Mucosa of descending colon (tissue), 3 donors: Measurements from ENCODE around the gene FITM1. TPM values are rescaled to one million over a fixed set of nuclear protein-coding genes. Genes with fewer than 3 reads are reported as not detected.
A peak's percentile ranks its signal among the peaks of the same experiment; 100 is the strongest.

ENCODE experiments used
- ATAC-seq: fragments of 200-7000 bp; cut with Tn5 transposase; one replicate; pipeline ENCODE4 v1.9.1; 2020; ENCODE audit warnings: mild to moderate bottlenecking, moderate library complexity
- DNase-seq, 3 donors: peaks; one replicate each; pipeline ENCODE4 v3.0.0-alpha.2; 2020
- H3K36me3 ChIP-seq: fragments of 200-600 bp; one replicate; pipeline ENCODE4 v1.8.0; 2021; ENCODE audit warnings: low read depth, mild to moderate bottlenecking
- H3K4me1 ChIP-seq: fragments of 200-600 bp; one replicate; pipeline ENCODE4 v1.8.0; 2021; ENCODE audit warnings: low read depth, mild to moderate bottlenecking
- H3K4me3 ChIP-seq: fragments of 200-600 bp; one replicate; pipeline ENCODE4 v1.8.0; 2021; ENCODE audit warnings: mild to moderate bottlenecking
- H3K9me3 ChIP-seq: fragments of 200-600 bp; one replicate; pipeline ENCODE4 v1.8.0; 2021; ENCODE audit warnings: mild to moderate bottlenecking
- intact Hi-C, 2 donors: fragments of 100-400 bp; cut with DNase I in 1 of 2; cut with micrococcal nuclease in 1 of 2; formaldehyde crosslinking; loops; one replicate each; pipeline versions ENCODE4 v1.11.0 to v1.11.1; 2022; cut with DNase I, micrococcal nuclease
- total RNA-seq, 3 donors: library from RNA; stranded (reverse); fragmentation: NEBNext Ultra II Directional in 2 of 3; extraction: Animal tissue kit (Norgen Biotek cat#: 25700) in 2 of 3; gene quantifications; one replicate each; pipeline versions ENCODE4 v1.2.1 to v1.2.4, GENCODE V29; 2021 to 2023
- TF ChIP-seq, protein P1 (sequence below): fragments of 200-600 bp; IDR thresholded peaks from one replicate; pipeline ENCODE4 v1.8.0; 2022; ENCODE audit warnings: antibody characterized with exemption, mild to moderate bottlenecking
- donor health status: DM: no; HTN: no; CAD: no; lungs with moderate emphysema.
- donor health status: DM: no; HTN: no; CAD: no.
- donor health status: DM: no; HTN: yes; CAD: no.

FITM1 gene
- total RNA-seq, 3 donors from 2014 or later = 0.79 to 1.9 (median 1.3) TPM

DNA sequence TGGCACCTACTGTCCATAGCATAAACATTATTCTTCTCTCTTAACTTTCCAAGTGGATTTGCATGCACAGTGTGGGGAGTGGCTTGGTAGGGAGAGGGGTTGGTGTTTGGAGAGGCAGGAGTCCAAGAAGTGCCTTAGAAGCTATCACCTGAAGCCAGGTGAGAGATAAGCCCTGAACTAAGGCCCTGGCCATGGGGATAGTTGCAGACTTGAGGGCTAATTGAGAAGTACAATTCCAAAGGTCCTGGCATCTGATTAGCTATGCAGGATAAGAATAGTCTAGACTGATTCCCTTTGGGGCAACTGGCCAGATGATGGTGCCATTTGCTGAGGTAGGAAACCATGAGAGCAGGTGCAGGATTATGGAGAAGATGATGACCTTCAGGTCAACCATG, 38.4 kb upstream of the FITM1 start:
- DNase-seq (peak in 1 of 3 donors; percentile 51), ATAC-seq (peak; percentile 2)
- Histone ChIP-seq H3K4me1 (peaks cover 31% of the 10 kb centered on the region), H3K4me3 (no peak overlapping the region), H3K36me3 (no peaks in the 10 kb centered on the region), H3K9me3 (no peaks in the 10 kb centered on the region)
- TF ChIP-seq, protein P1, sequence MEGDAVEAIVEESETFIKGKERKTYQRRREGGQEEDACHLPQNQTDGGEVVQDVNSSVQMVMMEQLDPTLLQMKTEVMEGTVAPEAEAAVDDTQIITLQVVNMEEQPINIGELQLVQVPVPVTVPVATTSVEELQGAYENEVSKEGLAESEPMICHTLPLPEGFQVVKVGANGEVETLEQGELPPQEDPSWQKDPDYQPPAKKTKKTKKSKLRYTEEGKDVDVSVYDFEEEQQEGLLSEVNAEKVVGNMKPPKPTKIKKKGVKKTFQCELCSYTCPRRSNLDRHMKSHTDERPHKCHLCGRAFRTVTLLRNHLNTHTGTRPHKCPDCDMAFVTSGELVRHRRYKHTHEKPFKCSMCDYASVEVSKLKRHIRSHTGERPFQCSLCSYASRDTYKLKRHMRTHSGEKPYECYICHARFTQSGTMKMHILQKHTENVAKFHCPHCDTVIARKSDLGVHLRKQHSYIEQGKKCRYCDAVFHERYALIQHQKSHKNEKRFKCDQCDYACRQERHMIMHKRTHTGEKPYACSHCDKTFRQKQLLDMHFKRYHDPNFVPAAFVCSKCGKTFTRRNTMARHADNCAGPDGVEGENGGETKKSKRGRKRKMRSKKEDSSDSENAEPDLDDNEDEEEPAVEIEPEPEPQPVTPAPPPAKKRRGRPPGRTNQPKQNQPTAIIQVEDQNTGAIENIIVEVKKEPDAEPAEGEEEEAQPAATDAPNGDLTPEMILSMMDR = no peak
- intact Hi-C loops = no loop called here

DNA sequence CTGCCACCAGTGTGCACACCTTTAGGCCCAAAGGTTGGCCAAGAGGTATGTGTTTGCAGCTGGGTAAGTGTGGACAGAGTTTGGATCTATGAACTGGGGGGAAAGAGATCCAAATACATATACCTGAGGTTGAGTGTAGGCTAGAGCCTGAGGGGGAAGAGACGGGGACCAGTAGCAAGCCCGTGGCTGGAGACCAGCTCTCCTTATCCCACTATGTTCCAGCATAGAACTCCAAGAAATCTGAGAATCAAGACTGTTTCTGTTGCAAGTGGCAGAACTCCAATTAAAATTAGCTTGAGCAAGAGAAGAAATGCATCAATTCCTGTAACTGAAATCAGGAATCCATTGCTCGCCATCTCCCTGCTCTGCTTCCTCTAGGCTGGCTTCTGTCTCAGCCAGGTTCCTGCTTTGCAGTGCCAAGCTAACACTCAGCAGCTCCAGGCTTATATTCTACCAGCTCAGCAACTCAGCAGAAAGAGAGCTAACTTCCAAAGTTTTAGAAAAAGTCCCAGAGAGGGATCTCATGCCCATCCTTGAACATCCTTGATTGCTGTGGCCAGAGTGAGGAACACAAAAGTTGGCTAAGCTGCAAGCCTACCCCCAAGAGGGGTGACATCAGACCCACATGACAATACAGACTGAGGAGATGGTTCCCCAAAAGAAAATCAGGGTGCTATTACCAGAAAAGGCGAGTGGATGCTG, 37.8 kb upstream of the FITM1 start:
- intact Hi-C loops = no loop called here
- DNase-seq = no peak
- Histone ChIP-seq H3K36me3 (no peaks in the 10 kb centered on the region), H3K4me1 (peaks cover 31% of the 10 kb centered on the region), H3K4me3 (no peak overlapping the region), H3K9me3 (no peaks in the 10 kb centered on the region)
- TF ChIP-seq, protein P1 = no peak
- ATAC-seq = no peak

DNA sequence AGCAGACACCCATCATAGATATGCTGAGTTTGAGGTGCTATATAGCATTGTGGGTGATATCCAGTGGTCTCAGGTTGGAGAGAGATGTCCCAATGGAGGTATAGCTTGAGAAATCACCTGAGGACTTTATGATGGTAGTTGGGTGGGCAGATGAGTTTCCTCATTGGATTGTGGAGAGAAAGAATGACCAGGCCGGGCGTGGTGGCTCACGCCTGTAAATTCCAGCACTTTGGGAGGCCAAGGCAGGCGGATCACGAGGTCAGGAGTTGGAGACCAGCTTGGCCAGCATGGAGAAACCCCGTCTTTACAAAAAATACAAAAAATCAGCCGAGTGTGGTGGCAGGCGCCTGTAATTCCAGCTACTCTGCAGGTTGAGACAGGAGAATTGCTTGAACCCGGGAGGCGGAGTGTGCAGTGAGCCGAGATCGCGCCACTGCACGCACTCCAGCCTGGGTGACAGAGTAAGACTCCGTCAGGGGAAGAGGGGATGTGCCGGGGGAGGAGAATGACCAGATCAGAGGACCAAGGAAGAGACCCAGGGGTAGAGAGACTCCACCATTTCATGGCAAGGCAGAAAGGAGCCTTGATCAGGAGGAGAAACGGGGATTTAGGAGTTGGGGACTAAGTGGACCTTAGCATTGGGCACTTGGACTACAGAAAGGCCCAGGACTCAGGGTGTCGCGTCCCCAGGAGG, 37.1 kb upstream of the FITM1 start:
- no peak for ATAC-seq
- Histone ChIP-seq H3K4me1 (peaks cover 31% of the 10 kb centered on the region), H3K9me3 (no peaks in the 10 kb centered on the region), H3K36me3 (no peaks in the 10 kb centered on the region), H3K4me3 (no peak overlapping the region)
- TF ChIP-seq, protein P1 = no peak
- intact Hi-C loops = no loop called here
- DNase-seq = peak in 2 of 3 donors; percentile 37 to 52

DNA sequence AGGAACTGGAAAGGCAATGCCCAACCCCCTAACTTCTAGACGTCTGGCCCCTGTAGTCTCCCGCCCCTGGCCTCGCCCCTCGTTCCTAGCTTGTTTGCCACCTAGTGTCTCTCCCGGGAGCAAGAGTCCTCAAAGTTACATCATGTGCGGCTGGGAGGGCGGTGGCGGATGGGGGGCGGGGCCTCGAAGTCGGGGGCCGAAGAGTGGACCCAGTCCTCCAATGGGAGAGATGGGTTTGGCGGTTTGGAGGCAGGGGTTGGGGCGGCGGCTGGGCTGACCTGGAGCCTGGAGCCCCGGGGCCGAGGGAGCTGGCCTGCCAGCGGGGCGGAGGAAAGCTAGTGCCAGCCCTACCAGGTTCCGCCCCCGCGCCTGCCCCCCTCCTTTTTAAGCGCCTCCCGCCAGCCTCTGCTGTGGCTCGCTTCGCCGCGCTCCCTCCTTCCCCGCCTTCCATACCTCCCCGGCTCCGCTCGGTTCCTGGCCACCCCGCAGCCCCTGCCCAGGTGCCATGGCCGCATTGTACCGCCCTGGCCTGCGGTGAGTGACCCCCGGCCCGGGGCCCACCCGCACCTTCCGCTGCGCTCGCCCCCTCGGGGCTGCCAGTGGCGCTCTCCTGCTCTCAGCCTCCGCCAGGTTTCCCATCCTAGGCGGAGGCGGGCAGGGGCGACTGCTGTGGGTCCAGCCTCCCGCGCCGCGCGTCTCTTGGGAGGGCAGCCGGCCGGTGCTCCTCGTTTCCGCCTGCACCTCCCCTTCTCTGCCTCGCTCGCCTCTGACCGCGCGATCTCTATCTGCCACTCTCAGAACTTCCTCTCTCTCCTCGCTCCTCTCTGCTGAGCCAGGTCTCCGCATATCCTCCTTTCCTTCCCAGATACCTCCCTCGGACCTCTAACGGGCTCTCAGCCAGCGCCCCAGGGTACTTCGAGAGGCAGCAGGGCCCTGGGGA, 36.3 kb upstream of the FITM1 start, which contains the start of gene PCK2:
TSS of gene PCK2 (plus strand) at position 411 of the 940 bp plus-strand sequence. CDS start at position 506, 95 bp downstream.
- TF ChIP-seq, protein P1 = no peak
- Histone ChIP-seq H3K4me3 (peak within 1 kb of the TSS; percentile 83), H3K36me3 (no peaks in the 10 kb centered on the region), H3K9me3 (no peaks in the 10 kb centered on the region), H3K4me1 (peaks cover 31% of the 10 kb centered on the region)
- DNase-seq = peak; percentile 91 to 97 (median 96)
- intact Hi-C loops = no loop called here
- ATAC-seq = peak; percentile 86

DNA sequence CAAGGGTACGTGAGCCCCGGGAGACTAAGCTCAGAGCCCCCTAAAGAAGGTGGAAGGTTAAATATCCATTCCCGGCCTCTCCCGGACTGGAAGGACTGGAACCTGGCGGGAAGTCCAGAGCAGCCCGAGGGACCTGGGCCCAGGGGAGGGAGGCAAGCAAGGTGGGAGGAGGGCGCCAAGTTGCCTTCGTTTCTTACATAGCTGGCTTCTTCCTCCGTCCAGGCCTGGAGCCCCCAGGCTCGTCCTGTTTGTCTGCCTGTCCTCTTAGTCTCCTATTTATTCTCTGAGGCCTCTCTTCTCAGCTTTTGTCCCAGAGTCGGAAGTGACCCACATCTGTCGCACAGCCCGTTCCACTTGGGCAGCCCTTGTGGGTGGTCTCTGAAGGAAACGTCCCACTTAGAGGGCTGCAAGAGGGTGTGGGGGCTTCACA, 35.6 kb upstream of the FITM1 start:
- Histone ChIP-seq H3K4me1 (peaks cover 31% of the 10 kb centered on the region), H3K4me3 (peak overlapping the region; percentile 83), H3K9me3 (no peaks in the 10 kb centered on the region), H3K36me3 (no peaks in the 10 kb centered on the region)
- TF ChIP-seq, protein P1 = no peak
- DNase-seq (peak in 1 of 3 donors; percentile 40), ATAC-seq (peak; percentile 0)
- intact Hi-C loops = no loop called here
